Measurements from ENCODE around the gene SMAD3. TPM values are rescaled to one million over a fixed set of nuclear protein-coding genes. Genes with fewer than 3 reads are reported as not detected.

SMAD3 gene
- total and polyA plus RNA-seq, 10 of the 15 experiments (the other 5 are each of a cell fraction or from before 2014, with no cell fraction given): 5.6 to 43.2 (median 16.0) TPM

DNA sequence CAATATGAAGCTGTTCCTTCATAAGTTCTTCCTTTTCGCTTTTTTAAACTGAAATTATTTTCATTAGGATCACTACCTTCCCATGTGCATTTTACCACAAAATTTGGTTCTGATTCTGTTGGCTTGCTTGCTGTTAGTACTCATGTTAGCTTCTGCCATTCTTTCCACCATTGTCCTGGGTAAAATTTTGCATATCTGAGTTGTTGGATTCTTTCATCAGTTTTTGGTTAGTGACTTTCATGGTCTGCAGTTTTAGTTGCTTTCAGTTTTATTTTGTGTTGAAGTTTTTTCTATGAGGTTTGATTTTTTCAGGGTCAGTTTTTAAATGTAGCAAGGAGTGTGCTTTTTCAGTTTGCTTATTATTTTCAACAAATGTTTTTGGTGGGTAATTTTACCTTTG lies 71.9 kb downstream of the SMAD3 start (continued):
- TF ChIP-seq NR2F1 (conservative IDR thresholded peaks at IDR 0.05): no peak
- TF ChIP-seq, protein P1, sequence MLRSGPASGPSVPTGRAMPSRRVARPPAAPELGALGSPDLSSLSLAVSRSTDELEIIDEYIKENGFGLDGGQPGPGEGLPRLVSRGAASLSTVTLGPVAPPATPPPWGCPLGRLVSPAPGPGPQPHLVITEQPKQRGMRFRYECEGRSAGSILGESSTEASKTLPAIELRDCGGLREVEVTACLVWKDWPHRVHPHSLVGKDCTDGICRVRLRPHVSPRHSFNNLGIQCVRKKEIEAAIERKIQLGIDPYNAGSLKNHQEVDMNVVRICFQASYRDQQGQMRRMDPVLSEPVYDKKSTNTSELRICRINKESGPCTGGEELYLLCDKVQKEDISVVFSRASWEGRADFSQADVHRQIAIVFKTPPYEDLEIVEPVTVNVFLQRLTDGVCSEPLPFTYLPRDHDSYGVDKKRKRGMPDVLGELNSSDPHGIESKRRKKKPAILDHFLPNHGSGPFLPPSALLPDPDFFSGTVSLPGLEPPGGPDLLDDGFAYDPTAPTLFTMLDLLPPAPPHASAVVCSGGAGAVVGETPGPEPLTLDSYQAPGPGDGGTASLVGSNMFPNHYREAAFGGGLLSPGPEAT (IDR thresholded peaks at IDR 0.05; ENCODE audit: low read depth): no peak; the same call in 1 of the 2 replicates
- TF ChIP-seq SREBF2 (IDR thresholded peaks at IDR 0.05; ENCODE audit: low read length): no peak
- no peak for TF ChIP-seq CBX5 (IDR thresholded peaks at IDR 0.05; ENCODE audit: low read depth)
- no peak for TF ChIP-seq CHD4 (IDR thresholded peaks at IDR 0.05)
- TF ChIP-seq, protein P2, sequence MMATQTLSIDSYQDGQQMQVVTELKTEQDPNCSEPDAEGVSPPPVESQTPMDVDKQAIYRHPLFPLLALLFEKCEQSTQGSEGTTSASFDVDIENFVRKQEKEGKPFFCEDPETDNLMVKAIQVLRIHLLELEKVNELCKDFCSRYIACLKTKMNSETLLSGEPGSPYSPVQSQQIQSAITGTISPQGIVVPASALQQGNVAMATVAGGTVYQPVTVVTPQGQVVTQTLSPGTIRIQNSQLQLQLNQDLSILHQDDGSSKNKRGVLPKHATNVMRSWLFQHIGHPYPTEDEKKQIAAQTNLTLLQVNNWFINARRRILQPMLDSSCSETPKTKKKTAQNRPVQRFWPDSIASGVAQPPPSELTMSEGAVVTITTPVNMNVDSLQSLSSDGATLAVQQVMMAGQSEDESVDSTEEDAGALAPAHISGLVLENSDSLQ (IDR thresholded peaks at IDR 0.05): 0 out of 2 replicates have a peak, but pooled peaks have one; percentile 12
- TF ChIP-seq, protein P3, sequence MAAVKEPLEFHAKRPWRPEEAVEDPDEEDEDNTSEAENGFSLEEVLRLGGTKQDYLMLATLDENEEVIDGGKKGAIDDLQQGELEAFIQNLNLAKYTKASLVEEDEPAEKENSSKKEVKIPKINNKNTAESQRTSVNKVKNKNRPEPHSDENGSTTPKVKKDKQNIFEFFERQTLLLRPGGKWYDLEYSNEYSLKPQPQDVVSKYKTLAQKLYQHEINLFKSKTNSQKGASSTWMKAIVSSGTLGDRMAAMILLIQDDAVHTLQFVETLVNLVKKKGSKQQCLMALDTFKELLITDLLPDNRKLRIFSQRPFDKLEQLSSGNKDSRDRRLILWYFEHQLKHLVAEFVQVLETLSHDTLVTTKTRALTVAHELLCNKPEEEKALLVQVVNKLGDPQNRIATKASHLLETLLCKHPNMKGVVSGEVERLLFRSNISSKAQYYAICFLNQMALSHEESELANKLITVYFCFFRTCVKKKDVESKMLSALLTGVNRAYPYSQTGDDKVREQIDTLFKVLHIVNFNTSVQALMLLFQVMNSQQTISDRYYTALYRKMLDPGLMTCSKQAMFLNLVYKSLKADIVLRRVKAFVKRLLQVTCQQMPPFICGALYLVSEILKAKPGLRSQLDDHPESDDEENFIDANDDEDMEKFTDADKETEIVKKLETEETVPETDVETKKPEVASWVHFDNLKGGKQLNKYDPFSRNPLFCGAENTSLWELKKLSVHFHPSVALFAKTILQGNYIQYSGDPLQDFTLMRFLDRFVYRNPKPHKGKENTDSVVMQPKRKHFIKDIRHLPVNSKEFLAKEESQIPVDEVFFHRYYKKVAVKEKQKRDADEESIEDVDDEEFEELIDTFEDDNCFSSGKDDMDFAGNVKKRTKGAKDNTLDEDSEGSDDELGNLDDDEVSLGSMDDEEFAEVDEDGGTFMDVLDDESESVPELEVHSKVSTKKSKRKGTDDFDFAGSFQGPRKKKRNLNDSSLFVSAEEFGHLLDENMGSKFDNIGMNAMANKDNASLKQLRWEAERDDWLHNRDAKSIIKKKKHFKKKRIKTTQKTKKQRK (IDR thresholded peaks at IDR 0.05; ENCODE audit: low read depth, low read length): no peak
- no peak for TF ChIP-seq BRCA1 (IDR thresholded peaks at IDR 0.05; ENCODE audit: low read depth, low read length)
- 0 out of 2 replicates have a peak, but pooled peaks have one; percentile 31 for TF ChIP-seq ZNF384 (IDR thresholded peaks at IDR 0.05; ENCODE audit: borderline replicate concordance, low read depth, low read length)
- TF ChIP-seq, protein P4, sequence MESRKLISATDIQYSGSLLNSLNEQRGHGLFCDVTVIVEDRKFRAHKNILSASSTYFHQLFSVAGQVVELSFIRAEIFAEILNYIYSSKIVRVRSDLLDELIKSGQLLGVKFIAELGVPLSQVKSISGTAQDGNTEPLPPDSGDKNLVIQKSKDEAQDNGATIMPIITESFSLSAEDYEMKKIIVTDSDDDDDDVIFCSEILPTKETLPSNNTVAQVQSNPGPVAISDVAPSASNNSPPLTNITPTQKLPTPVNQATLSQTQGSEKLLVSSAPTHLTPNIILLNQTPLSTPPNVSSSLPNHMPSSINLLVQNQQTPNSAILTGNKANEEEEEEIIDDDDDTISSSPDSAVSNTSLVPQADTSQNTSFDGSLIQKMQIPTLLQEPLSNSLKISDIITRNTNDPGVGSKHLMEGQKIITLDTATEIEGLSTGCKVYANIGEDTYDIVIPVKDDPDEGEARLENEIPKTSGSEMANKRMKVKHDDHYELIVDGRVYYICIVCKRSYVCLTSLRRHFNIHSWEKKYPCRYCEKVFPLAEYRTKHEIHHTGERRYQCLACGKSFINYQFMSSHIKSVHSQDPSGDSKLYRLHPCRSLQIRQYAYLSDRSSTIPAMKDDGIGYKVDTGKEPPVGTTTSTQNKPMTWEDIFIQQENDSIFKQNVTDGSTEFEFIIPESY (IDR thresholded peaks at IDR 0.05): no peak
- TF ChIP-seq LARP7 (IDR thresholded peaks at IDR 0.05): no peak
- TF ChIP-seq, protein P5, sequence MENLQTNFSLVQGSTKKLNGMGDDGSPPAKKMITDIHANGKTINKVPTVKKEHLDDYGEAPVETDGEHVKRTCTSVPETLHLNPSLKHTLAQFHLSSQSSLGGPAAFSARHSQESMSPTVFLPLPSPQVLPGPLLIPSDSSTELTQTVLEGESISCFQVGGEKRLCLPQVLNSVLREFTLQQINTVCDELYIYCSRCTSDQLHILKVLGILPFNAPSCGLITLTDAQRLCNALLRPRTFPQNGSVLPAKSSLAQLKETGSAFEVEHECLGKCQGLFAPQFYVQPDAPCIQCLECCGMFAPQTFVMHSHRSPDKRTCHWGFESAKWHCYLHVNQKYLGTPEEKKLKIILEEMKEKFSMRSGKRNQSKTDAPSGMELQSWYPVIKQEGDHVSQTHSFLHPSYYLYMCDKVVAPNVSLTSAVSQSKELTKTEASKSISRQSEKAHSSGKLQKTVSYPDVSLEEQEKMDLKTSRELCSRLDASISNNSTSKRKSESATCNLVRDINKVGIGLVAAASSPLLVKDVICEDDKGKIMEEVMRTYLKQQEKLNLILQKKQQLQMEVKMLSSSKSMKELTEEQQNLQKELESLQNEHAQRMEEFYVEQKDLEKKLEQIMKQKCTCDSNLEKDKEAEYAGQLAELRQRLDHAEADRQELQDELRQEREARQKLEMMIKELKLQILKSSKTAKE (IDR thresholded peaks at IDR 0.05; ENCODE audit: low read depth, poor library complexity, severe bottlenecking): no peak
- TF ChIP-seq, protein P6, sequence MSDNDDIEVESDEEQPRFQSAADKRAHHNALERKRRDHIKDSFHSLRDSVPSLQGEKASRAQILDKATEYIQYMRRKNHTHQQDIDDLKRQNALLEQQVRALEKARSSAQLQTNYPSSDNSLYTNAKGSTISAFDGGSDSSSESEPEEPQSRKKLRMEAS (IDR thresholded peaks at IDR 0.05; ENCODE audit: low read depth, low read length): no peak
- TF ChIP-seq, protein P7, sequence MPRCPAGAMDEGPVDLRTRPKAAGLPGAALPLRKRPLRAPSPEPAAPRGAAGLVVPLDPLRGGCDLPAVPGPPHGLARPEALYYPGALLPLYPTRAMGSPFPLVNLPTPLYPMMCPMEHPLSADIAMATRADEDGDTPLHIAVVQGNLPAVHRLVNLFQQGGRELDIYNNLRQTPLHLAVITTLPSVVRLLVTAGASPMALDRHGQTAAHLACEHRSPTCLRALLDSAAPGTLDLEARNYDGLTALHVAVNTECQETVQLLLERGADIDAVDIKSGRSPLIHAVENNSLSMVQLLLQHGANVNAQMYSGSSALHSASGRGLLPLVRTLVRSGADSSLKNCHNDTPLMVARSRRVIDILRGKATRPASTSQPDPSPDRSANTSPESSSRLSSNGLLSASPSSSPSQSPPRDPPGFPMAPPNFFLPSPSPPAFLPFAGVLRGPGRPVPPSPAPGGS (IDR thresholded peaks at IDR 0.05; ENCODE audit: borderline replicate concordance, insufficient read depth, low read depth, low read length, poor library complexity, severe bottlenecking): no peak
- TF ChIP-seq HDGF (IDR thresholded peaks at IDR 0.05): no peak
- no peak for TF ChIP-seq SP1 (IDR thresholded peaks at IDR 0.05; ENCODE audit: low read depth, low read length)
- TF ChIP-seq NR2C2 (IDR thresholded peaks at IDR 0.05; ENCODE audit: borderline replicate concordance, control insufficient read depth, insufficient read length, low read depth): no peak
- TF ChIP-seq, protein P8, sequence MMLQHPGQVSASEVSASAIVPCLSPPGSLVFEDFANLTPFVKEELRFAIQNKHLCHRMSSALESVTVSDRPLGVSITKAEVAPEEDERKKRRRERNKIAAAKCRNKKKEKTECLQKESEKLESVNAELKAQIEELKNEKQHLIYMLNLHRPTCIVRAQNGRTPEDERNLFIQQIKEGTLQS (IDR thresholded peaks at IDR 0.05; ENCODE audit: borderline replicate concordance, extremely low read depth, low read depth, low read length): no peak
